GM10266 (cell line): ENCODE data around the gene CNPY1.

ENCODE experiments used
- DNase-seq: peaks from one replicate; pipeline ENCODE4 v3.0.0; 2012; ENCODE audit errors: extremely low spot score
- TF ChIP-seq, protein P1 (sequence below): IDR thresholded peaks from 2 replicates; pipeline ENCODE4 v1.5.1; 2012; ENCODE audit warnings: mild to moderate bottlenecking, low read depth; ENCODE audit not compliant: control insufficient read depth, insufficient read depth; ENCODE audit errors: missing control alignments

Gene CNPY1

DNA sequence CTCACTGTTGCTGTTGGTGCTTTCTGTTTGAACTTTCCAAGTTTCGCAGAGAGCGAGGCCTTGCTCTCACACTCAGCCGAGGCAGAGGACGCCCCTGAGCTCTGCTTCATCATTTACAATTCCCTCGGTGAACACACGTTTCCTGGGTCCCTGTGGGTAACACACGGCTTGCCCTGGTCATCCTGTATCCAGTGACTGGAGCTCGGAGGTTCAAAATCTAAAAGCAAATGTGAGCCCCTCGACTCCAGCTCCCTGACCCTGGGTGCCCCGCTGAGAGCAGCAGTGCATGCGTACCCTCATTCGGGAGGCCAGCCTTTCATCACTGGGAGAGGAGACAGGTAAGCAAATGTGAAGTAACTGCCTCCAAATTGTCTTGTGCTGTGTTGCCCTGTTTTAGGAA is 5.8 kb downstream of the CNPY1 start:
- no peak for DNase-seq
- TF ChIP-seq, protein P1, sequence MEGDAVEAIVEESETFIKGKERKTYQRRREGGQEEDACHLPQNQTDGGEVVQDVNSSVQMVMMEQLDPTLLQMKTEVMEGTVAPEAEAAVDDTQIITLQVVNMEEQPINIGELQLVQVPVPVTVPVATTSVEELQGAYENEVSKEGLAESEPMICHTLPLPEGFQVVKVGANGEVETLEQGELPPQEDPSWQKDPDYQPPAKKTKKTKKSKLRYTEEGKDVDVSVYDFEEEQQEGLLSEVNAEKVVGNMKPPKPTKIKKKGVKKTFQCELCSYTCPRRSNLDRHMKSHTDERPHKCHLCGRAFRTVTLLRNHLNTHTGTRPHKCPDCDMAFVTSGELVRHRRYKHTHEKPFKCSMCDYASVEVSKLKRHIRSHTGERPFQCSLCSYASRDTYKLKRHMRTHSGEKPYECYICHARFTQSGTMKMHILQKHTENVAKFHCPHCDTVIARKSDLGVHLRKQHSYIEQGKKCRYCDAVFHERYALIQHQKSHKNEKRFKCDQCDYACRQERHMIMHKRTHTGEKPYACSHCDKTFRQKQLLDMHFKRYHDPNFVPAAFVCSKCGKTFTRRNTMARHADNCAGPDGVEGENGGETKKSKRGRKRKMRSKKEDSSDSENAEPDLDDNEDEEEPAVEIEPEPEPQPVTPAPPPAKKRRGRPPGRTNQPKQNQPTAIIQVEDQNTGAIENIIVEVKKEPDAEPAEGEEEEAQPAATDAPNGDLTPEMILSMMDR = no peak

DNA sequence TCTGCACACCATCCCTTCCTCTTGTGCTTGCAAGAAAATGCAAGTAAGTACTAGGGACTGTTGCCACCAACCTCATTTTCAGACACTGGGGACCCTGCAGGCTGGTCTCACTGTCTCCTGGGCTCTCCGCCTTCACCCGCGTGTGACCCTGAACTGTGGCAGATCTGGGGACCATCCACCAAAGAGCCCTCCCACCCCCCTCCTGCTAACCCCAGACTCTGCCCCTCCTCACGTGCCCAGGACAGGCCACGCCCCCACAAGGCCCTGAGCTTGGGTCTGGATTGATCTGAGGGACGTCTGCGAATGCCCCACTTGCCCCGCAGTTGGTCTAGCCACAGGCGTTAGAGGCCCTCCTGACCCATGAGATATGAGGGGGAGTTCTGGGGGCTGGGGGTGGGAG is 8.1 kb downstream of the CNPY1 start:
- TF ChIP-seq, protein P1 = no peak
- DNase-seq = no peak

- TF ChIP-seq, protein P1 = no peak
- no peak for DNase-seq
Measured at GRCh38 chr7:155536451-155536850, 9.9 kb downstream of the CNPY1 start.

DNA sequence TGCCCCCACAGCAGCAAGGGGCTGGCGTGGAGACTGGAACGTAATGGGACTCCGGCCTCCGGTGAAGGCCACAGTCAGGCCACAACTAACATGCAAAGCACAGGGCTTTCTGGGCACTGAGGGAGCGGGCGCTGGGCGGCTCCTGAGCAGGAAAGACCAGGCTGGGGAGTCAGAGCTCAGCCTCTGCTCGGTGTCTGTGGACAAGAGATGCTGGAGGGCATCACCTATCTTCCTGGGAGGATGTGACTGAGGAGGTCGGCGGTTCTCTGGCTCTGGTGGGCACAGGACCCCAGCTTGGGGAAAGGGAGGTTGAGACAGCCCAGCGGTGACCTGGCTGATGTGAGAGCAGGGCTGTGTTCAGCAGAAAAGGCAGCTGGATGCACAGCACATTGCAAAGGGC is 11.7 kb downstream of the CNPY1 start:
- TF ChIP-seq, protein P1 = no peak
- DNase-seq = no peak

DNA sequence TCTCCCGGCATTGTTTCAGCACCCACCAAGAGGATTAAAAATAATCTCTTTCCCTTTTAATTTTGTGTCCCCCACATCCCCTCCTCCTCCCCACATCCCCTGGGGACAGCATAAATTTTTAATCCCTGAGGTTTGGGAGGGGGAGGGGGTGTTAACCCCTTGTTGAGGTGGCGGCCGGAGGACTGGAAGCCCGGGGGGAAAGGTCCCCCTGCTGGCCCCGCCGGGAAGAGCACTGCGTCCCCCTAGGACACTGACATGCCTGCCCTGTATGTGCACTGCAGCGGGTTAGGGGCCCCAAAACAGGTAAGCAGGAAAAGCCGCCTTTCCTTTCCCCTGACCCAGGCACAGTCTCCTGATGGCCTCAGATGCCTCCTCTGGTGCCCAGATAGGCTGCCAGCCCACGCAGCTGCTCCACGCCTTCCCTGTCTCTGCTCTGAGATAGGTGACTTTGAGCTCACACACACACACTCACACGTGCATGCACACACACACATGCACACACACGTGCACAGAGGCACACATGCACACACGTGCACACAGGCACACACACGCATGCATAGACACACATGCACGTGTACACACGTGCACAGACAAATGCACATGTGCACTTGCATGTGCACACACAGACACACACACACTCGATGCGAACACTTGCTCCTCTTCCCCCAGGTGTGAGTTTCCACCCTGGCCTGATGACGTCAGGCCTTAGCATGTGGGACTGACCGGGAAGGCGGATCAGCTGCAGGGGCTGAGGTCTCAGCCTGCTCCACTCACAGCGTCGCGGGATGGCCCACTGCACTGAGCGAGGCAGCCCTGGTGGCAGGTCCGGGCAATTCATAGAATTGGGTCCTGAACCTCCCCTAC is 12.3 kb downstream of the CNPY1 start:
- TF ChIP-seq, protein P1 = peak; percentile 67
- DNase-seq = peak; percentile 82

DNA sequence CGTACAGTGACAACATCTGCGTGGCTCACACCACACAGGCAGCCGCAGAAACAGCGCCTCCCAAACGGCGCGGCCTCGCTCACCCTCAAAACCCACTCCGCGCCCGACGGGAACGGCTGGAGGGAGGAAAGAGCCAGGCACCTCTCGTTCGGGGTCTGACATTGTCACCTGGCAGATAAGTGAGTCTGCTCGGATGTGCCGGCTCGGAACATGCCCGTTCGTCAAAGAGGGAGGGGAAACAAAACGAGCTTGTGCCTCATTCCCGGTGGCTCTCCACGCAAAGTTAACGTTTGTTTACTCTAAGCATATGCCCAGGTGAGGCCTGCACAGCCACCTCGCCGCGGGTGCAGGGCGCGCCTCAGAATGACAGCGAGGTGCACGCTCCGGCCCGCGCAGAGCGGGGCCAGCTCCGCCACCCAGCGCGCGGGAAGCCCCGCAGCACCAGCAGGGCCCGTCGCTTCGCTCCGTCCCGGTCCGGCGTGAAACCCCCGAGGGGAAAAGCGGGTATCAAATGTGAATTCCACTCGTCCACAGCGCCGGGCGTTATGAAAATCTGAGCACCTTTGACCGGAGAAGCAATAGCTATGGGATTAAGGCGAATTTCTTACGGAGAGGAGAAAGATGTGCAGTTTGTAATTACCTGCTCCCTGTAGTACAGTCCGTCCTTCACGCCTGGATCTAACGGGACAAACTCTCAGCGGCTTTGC is 13.1 kb downstream of the CNPY1 start:
- DNase-seq = no peak
- TF ChIP-seq, protein P1 = no peak

DNA sequence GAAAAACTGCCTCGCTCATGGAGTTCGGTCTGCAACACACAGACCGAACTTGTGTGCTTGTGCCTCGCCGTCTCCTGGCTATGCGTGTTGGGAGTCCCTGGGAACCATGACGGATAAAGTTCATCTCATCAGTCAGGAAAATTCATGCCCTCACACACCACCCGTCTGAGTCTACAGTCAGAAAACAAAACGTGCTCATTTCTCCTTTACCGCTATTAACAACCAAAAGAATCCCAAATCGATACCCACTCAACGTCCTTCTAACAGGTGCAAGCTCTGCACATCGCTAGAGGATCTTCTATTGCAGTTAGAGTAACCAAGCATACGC is 13.6 kb downstream of the CNPY1 start:
- DNase-seq = no peak
- TF ChIP-seq, protein P1 = no peak
